Left colon (tissue), 2 donors: ENCODE measurements around the gene PDE4D. TPM values are rescaled to one million over a fixed set of nuclear protein-coding genes. Genes with fewer than 3 reads are reported as not detected.
"Not testable (repeated sequence)": the region's sequence is repeated elsewhere in the genome, so short reads cannot be mapped to it uniquely, and the experiment has no call there.

Experiments
- ATAC-seq: fragments of 200-7000 bp; cut with Tn5 transposase; one replicate; pipeline ENCODE4 v1.9.1; 2020; ENCODE audit warnings: mild to moderate bottlenecking, moderate library complexity
- DNase-seq, 2 donors: peaks; one replicate each; pipeline ENCODE4 v3.0.0-alpha.2; 2020
- intact Hi-C, 2 donors: fragments of 100-400 bp; cut with DNase I in 1 of 2; cut with micrococcal nuclease in 1 of 2; formaldehyde crosslinking; loops; one replicate each; pipeline versions ENCODE4 v1.11.2 to v1.14.0; 2022; cut with DNase I, micrococcal nuclease
- total RNA-seq, 2 donors: library from RNA; stranded (reverse); fragmentation: NEBNext Ultra II Directional; extraction: Animal tissue kit (Norgen Biotek cat#: 25700); gene quantifications; one replicate each; pipeline ENCODE4 v1.2.1, GENCODE V29; 2021
- donor health status: DM: no; HTN: no; CAD: no.
- donor health status: DM: yes; HTN: yes; CAD: no.

PDE4D gene
- total RNA-seq, 2 donors from 2014 or later, result 50.6 to 67.8 TPM

DNA sequence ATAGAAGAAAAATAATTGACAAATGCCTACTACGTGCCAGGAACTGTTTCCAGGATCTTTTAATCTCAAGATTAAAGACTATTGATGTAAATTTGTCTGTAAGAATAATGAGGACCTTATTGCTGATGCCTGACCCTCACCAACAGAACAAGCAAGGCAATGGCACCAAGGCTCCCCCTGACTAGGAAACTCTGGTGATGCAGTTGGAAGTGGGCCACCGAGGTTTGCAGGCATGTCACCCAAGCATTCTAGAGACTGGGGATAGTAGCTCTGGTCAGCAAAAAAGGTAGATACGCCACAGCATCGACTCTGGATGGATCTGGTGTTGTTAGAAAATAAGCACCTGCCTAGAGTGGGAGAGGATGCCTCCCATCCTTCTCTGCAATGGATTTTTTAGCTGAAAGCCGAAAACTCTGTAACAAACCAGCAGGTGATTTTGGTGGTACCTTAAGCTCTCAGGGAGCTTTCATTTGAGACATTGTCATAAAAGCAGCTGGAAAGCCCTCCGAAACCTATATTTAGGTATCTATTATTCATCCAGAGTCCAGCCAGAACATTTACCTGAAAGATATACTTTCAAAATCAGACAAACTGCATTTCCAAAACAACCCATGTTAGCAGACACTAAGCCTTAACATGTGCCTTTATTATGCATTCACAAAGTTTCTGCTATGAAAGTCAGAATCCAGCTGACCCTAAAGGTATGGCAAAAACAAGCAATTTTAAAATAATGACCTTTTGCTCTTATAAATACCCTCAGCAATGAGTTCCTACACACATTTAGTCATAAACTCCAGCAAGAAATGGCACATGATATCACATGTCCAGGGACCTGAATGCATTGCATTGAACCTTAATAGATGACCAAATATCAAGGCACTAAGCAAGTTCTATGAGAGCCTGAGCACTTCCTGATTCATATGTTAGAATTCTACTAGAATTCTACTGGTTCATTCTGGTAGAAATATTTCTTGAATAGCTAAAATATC lies 308.4 kb downstream of the PDE4D start:
- ATAC-seq, result no peak
- intact Hi-C loops, result no loop called here
- DNase-seq, result peak; percentile 46 to 48

DNA sequence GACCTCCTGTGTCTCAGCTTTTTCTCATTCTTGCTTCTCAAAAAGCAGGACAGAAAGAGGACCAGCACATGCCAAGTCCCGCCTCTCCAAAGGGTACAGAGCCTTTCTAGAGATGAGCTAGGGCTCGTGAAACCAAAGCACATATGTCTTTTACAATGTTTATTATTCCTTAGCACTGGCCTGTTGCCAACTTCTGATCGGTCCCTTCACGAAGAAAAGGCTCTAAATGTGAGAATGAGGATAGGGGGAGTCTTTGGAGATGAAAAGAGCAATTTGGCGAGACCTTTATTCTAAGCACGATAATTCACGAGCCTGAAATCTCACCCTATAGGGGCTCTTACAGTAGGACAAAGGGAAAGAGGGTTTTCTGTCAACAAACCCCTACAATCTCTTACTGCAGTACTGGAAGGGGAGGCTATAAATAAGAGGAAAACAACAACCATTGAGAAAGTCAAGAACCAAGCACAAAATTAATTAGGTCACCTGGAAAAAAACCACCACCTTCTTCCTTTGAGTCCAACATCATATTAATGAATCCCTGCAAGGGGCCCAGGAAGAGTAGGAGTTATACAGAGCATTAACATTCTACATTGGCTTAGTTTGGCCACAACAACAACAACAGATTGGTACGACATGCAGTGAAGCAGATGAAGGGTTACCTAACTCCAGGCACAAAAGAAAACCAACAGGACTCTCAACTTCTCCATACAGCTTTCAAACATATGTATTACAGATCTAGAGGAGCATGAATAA lies 309.5 kb downstream of the PDE4D start:
- peak; percentile 45 to 50 for DNase-seq
- intact Hi-C loops, result no loop called here

GRCh38 chr5:59583151-59583809 lies 310.2 kb downstream of the PDE4D start:
- intact Hi-C loops, result no loop called here
- DNase-seq, result no peak
- peak; percentile 46 for ATAC-seq

More for the DNA sequence above, 309.5 kb downstream of the PDE4D start:
- peak; percentile 35 for ATAC-seq

- no peak for ATAC-seq
- intact Hi-C loops, result no loop called here
- no peak for DNase-seq
Observed at GRCh38 chr5:59582746-59583145, 310.8 kb downstream of the PDE4D start.

DNA sequence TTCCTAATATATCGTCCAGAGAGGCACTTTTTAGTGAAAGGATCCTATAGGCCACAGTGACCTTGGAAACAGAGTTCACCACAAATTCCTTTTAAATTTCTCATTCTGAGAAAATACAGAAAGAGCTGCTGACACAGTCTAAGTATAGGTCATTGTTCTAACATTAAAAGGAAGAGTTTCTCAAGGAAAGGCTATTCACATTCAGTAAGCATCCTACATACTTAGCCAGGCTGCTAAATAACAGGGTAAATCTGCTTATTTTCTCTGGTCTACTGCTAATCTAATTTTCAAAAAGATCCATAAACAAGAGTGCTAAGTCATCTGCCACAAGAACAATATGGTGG lies 313.7 kb downstream of the PDE4D start:
- intact Hi-C loops, result no loop called here
- no peak for DNase-seq
- no peak for ATAC-seq

- ATAC-seq (no peak), DNase-seq (no peak)
- intact Hi-C loops, result no loop called here
Observed at GRCh38 chr5:59579101-59579823, 314.3 kb downstream of the PDE4D start.

DNA sequence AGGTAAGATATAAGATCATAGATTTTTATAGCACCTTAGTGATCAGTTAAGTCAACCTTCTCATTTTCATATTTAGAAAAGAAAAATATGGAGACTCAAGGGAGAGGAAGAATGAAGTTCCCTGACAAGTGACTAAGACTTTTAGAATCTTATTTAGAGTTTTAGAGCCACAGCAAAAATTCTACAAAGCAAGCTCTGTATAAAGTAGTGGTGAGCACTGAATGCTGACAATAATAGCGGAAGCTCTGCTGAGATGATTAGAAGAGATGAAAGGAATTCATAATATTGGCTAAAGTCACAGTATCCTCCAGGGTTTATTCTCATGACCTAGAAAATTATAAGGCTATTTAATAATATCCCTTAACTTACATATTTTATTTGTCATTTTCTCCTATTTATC lies 316.0 kb downstream of the PDE4D start:
- DNase-seq, result no peak
- no peak for ATAC-seq
- intact Hi-C loops, result no loop called here

- DNase-seq, result no peak
- peak; percentile 97 for ATAC-seq
- intact Hi-C loops, result no loop called here
Observed at GRCh38 chr5:59575648-59576445, 317.7 kb downstream of the PDE4D start.

GRCh38 chr5:59573509-59573908 lies 320.0 kb downstream of the PDE4D start:
- intact Hi-C loops, DNase-seq, ATAC-seq: not testable (repeated sequence)

- intact Hi-C loops, result no loop called here
- ATAC-seq (no peak), DNase-seq (no peak)
Observed at GRCh38 chr5:59571067-59571466, 322.5 kb downstream of the PDE4D start.

DNA sequence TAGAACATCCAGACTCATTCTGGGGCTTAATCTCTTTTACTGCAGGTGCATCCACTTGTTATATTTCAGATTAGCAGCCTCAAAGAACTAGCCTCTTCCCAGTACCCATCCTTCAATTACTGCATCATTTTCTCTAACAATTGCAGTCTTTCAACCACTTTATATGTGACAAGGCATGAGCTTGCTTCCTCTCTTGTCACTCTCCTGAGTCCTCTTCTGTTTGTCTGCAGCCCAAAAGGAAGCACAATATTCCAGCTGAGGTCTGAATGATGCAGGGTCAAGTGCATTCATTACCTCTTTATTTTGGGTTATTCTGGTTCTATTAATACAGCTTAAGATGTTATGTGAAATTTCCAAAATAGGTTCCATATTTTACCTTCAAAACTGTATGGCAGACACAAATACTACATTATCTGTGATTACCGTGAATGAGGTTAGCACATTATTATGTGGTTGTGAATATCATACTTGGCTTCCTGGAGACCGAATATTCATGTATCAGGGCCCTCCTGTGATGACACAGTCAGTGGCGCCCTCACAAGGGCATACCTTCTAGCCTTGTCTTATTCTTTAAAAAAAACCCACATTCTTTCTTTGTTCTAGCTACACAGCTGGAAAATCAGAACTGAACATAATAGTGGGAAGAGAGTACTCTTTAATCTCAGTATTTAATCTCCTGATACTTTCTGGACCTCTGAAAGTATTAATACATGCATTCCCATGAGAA lies 323.8 kb downstream of the PDE4D start:
- DNase-seq (no peak), ATAC-seq (no peak)
- intact Hi-C loops, result no loop called here

DNA sequence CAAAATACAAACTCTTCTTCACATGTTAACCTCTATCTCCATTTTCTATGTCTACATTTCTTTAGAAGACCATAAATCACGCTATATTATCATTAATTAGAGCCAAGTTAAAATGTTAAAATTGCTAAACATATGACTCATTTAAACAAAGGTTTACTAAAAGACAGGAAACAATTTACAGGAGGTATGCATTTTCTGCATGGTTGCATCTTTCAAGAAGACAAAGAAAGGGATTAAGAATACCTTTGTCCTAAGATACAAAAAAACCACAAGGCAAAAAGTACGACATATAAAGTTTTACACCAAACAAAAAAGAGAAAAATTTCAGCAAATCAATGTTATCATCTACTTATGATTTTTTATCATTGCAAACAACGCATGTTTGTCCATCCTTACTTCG lies 324.4 kb downstream of the PDE4D start:
- DNase-seq (no peak), ATAC-seq (no peak)
- intact Hi-C loops, result no loop called here

DNA sequence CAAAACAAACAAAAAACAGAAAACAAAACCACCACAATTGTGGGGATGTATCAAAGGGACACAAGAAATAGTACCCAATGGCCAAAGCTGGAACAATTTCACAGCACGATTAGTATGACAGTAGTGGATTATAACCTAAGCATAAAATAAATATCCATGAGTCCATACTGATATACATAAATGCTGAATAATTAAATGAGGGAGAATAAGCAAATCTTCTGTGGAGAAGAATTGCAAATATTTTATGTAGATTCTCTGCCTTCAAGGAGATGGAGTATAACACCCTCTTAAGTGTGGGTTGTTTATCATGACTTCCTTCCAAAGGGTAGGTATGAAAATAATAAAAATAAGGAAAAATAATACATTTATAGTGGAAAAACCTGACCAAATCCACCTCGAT lies 325.4 kb downstream of the PDE4D start:
- no peak for ATAC-seq
- DNase-seq, result no peak
- intact Hi-C loops, result no loop called here

- DNase-seq, result no peak
- intact Hi-C loops, result no loop called here
- no peak for ATAC-seq
Observed at GRCh38 chr5:59565551-59565950, 328.0 kb downstream of the PDE4D start.

GRCh38 chr5:59564895-59565294 lies 328.6 kb downstream of the PDE4D start:
- intact Hi-C loops, result no loop called here
- DNase-seq, result no peak
- peak; percentile 61 for ATAC-seq

DNA sequence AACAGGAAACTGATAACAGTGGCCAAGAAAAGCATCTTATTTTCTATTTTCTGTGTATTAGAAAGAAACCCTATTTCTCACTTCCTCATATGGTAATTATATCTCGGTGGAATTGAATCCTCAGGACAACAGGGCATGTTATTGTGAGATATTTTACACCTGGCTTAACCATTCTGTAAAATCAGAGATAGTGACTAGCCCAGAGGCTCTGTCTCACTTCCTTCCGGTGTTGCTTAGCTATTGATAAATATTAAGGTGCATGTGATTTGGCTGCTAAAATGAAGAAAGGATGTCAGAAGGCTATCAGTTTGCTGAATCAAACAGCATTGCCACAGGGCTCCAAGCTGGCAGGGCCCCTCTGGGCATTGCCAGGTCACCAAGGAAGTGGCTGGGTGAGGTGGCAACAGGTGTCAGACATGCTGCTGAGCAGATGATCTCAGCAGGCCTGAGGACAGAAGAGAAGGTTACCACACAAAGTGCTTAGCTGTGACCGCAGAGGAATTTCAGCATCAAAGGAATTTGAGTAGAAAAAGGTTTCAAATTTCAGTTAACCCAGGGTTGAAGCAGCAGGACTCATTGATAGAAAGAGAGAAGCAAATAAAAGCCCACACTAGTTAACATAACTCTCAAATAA lies 330.7 kb downstream of the PDE4D start:
- ATAC-seq (peak; percentile 72), DNase-seq (peak; percentile 33)
- intact Hi-C loops, result no loop called here

GRCh38 chr5:59560553-59560952 lies 333.0 kb downstream of the PDE4D start:
- intact Hi-C loops, result no loop called here
- peak; percentile 69 for ATAC-seq
- DNase-seq, result no peak
